NB4 (cell line): ENCODE results near the gene ENDOV.
"Not testable (repeated sequence)": the region's sequence is repeated elsewhere in the genome, so short reads cannot be mapped to it uniquely, and the experiment has no call there.

Experiments used
- DNase-seq: peaks from one replicate; pipeline ENCODE4 v3.0.0; 2010; ENCODE audit warnings: low read depth
- H3K4me3 ChIP-seq: one replicate; pipeline ENCODE4 v1.5.1; 2011; ENCODE audit warnings: mild to moderate bottlenecking, low read depth, low read length, moderate library complexity
- CTCF ChIP-seq: IDR thresholded peaks from one replicate; pipeline ENCODE4 v1.5.1; 2012; ENCODE audit warnings: low read depth, low read length
- MAX ChIP-seq: IDR thresholded peaks from 2 replicates; pipeline ENCODE4 v1.6.1; 2011; ENCODE audit warnings: low read depth, low read length
- MYC ChIP-seq: IDR thresholded peaks from 2 replicates; pipeline ENCODE4 v1.6.1; 2011; ENCODE audit warnings: low read depth, low read length
- POLR2A ChIP-seq: IDR thresholded peaks from 2 replicates; pipeline ENCODE4 v1.6.1; 2011; ENCODE audit warnings: mild to moderate bottlenecking; ENCODE audit not compliant: insufficient read length; ENCODE audit errors: extremely low read depth

ENDOV gene

GRCh38 chr17:80396157-80397033 is 18.6 kb upstream of the ENDOV start:
- DNase-seq = no peak
- TF ChIP-seq MAX (no peak), POLR2A (no peak), CTCF (no peak), MYC (no peak)
- no peak overlapping the region for H3K4me3 ChIP-seq

- no peak for DNase-seq
- no peak for TF ChIP-seq MAX
- TF ChIP-seq POLR2A = no peak
- no peak for TF ChIP-seq MYC
- H3K4me3 ChIP-seq = no peak overlapping the region
Measured at GRCh38 chr17:80397034-80397387, 18.0 kb upstream of the ENDOV start.

GRCh38 chr17:80397686-80398085 is 17.3 kb upstream of the ENDOV start:
- H3K4me3 ChIP-seq = no peak overlapping the region
- TF ChIP-seq POLR2A = no peak
- TF ChIP-seq CTCF = no peak
- no peak for TF ChIP-seq MYC
- TF ChIP-seq MAX = no peak
- DNase-seq = no peak

- DNase-seq, H3K4me3 ChIP-seq: not testable (repeated sequence)
Measured at GRCh38 chr17:80401086-80401485, 13.9 kb upstream of the ENDOV start.

- DNase-seq, H3K4me3 ChIP-seq: not testable (repeated sequence)
Measured at GRCh38 chr17:80402102-80402501, 12.9 kb upstream of the ENDOV start.

- DNase-seq = no peak
- no peak for TF ChIP-seq MAX
- H3K4me3 ChIP-seq = no peak overlapping the region
Measured at GRCh38 chr17:80402959-80403358, 12.0 kb upstream of the ENDOV start.

GRCh38 chr17:80406146-80406545 is 8.8 kb upstream of the ENDOV start:
- TF ChIP-seq CTCF = no peak
- no peak for TF ChIP-seq POLR2A
- no peak for TF ChIP-seq MAX
- no peak for TF ChIP-seq MYC
- no peak overlapping the region for H3K4me3 ChIP-seq
- no peak for DNase-seq

GRCh38 chr17:80407917-80408316 is 7.0 kb upstream of the ENDOV start:
- not testable (repeated sequence) for DNase-seq, H3K4me3 ChIP-seq
